Omental fat pad (tissue), 4 donors: ENCODE data around the gene PDLIM7. TPM values are rescaled to one million over a fixed set of nuclear protein-coding genes. Genes with fewer than 3 reads are reported as not detected.

ENCODE experiments used
- ATAC-seq: fragments of 150-250 bp; one replicate; pipeline ENCODE4 v1.9.1; 2016; ENCODE audit warnings: mild to moderate bottlenecking, moderate library complexity; ENCODE audit not compliant: low FRiP score
- DNase-seq: peaks from one replicate; pipeline ENCODE4 v3.0.0-alpha.2; 2019; ENCODE audit warnings: low spot score
- total RNA-seq, 4 donors: library from RNA; depleted of rRNA; stranded (reverse); fragments of >200 nt; gene quantifications; one replicate each; pipeline ENCODE4 v1.1.0, GENCODE V29; 2016
- TF ChIP-seq, protein P1 (sequence below), 3 donors: fragments of 450-650 bp; IDR thresholded peaks; one replicate each; pipeline ENCODE4 v1.5.1; 2016 to 2017; ENCODE audit warnings: antibody characterized with exemption in 3 of 3, mild to moderate bottlenecking in 3 of 3, moderate library complexity in 2 of 3

The PDLIM7 gene
- total RNA-seq, 4 donors from 2014 or later: 20.0 to 63.2 (median 34.2) TPM

DNA sequence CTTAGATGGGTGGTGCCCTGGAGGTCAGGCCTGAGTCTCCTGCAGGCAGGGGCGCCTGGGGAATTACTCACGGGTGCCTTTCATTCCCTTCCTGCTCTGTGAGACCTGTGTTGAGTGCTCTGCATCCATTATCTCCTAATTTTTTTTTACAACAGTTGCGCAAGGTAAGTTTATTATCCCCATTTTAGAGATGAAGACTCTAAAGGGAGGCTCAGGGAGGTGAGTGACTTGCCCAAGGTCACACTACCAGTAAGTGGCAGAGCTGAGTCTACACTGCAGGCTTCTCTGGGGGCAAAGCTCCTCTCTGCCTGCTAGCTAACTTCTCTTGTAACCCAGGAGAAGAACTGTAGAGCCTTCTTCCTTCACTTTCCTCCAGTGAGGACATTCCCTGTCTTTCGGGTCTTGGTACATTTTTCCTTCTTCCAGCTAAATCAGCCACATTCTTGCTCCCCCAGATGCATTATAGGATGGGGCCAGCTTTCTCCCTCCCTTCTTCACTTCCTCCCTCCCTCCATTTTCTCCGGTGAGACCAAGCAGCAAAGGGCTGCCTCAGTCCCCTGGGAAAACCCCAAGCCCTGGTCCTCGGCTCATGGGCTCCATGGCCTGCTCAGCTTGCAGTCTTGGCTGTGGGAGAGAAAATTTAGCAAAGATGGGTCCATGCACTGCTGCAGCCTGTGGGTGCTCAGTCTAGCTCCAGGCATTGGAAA lies 49.0 kb downstream of the PDLIM7 start:
- TF ChIP-seq, protein P1, sequence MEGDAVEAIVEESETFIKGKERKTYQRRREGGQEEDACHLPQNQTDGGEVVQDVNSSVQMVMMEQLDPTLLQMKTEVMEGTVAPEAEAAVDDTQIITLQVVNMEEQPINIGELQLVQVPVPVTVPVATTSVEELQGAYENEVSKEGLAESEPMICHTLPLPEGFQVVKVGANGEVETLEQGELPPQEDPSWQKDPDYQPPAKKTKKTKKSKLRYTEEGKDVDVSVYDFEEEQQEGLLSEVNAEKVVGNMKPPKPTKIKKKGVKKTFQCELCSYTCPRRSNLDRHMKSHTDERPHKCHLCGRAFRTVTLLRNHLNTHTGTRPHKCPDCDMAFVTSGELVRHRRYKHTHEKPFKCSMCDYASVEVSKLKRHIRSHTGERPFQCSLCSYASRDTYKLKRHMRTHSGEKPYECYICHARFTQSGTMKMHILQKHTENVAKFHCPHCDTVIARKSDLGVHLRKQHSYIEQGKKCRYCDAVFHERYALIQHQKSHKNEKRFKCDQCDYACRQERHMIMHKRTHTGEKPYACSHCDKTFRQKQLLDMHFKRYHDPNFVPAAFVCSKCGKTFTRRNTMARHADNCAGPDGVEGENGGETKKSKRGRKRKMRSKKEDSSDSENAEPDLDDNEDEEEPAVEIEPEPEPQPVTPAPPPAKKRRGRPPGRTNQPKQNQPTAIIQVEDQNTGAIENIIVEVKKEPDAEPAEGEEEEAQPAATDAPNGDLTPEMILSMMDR (IDR thresholded peaks at IDR 0.05): no peak
- no peak for DNase-seq
- no peak for ATAC-seq

DNA sequence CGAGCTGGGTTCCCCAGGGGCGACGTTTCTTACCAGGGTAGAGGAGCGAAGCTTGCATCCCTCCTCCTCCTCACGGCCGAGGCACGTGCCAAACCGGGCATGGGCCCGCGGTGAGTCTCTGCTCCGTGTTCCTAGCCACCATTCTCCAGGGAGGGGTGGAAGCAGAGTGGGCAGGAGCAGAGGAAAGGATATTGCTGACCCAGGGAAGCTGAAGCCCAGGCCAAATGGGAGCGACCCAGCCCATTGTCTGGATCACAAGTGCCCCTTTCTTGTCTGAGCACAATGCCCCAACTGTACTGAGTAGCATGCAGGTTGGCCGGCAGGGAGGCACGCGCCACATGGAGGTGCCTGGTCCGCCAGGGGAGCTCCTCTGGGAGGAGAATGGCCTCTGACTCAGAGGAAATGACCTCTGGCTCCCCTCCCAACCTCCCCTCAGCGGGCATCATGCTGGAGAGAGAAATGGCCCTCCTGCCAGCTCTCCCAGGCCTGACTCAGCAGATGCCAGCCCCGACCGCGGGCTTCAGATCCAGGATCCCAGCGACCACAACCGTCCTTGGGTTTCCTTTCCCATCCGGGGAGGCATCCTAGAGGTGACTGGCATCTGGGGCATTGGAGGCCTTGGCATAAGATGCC lies 49.7 kb downstream of the PDLIM7 start:
- ATAC-seq (peak; percentile 81), DNase-seq (no peak)
- TF ChIP-seq, protein P1 (IDR thresholded peaks at IDR 0.05): no peak

DNA sequence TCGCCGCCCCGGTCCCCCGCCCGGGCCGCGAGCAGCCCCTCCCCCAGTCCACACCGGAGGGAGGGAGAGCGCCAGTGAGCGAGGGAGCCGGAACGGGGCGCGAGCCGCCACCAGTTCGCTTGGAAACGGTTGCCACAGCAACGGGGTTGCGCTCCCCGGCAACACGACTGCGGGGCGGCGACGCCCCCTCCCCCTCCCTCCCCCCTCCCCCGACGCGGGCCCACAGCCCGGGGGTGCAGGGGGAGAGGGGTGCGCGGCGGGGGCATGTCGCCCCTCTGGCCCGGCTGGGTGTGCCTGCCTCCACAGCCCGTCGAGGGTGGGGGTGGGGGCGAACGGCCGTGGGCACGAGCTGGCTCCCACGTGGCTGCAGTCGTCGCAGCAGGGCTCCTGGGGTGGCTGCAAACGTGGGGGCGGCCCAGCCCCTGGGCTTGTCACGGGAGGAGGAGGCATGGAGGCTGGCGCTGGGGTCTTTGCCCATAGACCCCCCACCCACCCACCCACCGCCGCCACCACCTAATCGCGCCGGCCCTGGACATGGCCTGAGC lies 50.3 kb downstream of the PDLIM7 start:
- no peak for DNase-seq
- TF ChIP-seq, protein P1 (IDR thresholded peaks at IDR 0.05): no peak
- peak; percentile 6 for ATAC-seq

DNA sequence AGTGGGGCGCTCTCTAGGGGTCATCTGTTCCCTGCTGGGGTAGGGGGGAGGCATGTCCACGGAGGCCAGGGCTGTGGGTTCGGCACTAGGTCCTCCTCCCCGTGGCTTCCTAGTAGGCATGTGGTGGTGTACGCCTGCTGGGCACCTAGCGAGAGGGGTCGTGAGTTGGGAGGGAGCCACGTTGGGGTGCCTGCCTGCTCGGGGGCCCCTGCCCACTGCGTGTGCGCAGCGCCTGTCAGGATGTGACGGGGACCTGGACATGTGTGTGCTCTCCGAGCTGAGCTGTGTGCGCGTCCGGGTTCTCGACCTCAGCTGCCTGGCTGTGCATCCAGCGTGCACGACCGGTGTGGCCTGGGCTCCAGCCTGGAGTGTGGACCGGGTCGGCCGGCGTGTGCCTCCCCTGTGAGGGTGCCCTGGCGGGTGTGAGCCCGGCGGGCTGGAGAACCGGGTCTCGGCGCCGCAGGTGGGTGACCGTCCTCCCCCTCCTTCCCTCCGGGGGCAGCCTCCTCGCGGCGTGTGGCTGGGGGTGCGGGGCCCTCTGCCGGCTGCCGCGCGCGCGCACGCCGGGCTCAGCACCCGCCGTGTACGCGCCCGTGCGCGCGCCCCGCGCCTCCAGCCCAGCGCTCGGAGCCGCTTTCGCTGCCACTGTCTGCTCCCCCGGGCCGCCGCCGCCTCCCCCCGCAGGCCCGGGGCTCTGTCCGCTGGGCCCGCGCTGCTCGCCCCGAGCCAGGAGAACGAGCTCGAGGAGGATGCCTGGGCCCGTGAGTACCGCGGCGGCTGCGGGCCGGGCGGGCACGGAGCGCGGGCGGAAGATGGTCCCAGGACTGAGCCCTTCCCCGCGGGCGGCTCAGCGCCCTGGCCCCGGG lies 51.0 kb downstream of the PDLIM7 start, which contains the start of gene PRR7:
Gene PRR7, plus strand, starts transcription at position 615 of the 866 bp plus-strand sequence. CDS start 8,254 bp downstream, outside the sequence.
- TF ChIP-seq, protein P1 (IDR thresholded peaks at IDR 0.05): no peak
- DNase-seq: no peak
- ATAC-seq: peak; percentile 48

DNA sequence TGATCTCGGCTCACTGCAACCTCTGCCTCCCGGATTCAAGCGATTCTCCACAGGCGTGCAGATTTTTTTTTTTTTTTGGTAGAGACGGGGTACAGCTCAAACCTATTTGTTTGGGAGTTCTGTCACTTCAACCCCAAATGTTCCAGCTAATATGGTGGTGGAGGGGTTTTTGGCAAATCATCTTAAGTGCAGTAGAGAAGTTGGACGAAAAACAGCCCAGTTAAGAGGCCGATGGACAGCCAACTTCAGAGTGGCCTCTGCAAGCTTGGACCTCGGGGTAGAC lies 51.5 kb downstream of the PDLIM7 start:
- TF ChIP-seq, protein P1 (IDR thresholded peaks at IDR 0.05): no peak
- no peak for DNase-seq
- no peak for ATAC-seq

DNA sequence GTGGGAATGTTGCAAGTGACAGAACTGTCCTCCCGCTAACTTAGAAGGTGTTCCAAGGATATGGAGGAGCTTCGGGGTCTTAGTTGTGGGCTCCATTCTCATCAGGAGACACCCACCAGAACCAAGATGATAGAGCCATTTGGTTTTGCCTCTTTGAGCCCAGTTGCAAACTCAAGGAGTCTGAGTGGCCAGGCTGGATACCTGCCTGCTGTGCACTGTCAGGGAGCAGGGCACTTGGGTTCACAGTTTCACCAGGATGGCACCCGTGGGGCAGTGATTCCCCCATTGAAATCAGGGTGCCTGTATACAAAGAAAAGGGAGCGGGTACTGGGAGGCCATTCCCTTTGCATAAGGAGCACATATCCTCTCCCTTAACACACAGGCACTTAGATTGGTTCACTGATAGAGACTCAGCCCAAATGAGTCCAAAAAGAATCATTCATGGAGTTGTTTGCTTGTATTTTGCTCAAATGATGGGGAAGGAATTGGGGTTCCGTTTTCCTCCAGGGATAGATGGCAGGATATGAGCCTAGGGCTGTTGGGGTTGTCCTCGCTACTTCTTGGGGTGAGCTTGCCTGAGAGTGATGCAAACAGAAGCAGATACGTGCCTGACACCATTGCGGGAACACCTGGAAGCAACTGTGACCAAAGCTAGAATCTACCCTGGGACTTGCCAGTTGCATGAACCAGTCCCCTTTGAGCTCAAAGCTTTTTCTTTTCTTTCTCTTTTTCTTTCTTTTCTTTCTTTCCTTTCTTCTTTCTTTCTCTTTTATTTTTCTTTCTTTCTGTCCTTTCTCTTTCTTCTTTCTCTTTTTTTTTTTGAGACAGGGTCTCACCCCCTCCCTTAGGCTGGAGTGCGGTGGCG lies 52.1 kb downstream of the PDLIM7 start:
- no peak for DNase-seq
- ATAC-seq: no peak
- TF ChIP-seq, protein P1 (IDR thresholded peaks at IDR 0.05): no peak
